Measurements from ENCODE around the gene ZNF197. TPM values are rescaled to one million over a fixed set of nuclear protein-coding genes. Genes with fewer than 3 reads are reported as not detected.
"Not testable (repeated sequence)": the region's sequence is repeated elsewhere in the genome, so short reads cannot be mapped to it uniquely, and the experiment has no call there.

Gene ZNF197
- total RNA-seq: 10.3 TPM
- long read RNA-seq, partial matches to known transcripts: 1 of 13 reads
- long read RNA-seq, other reads (novel, unspliced or antisense): 7 of 13 reads

- ATAC-seq (ENCODE audit: poor library complexity) (peak; percentile 99), DNase-seq (peak; percentile 91)
- intact Hi-C loops (cut with DNase I): no loop called here
Observed at GRCh38 chr3:44624749-44625480, at the start of gene ZNF197. Gene ZNF197, plus strand, starts transcription at chr3:44625036. Its CDS starts 4,119 bp downstream, at chr3:44629155.

- ATAC-seq (ENCODE audit: poor library complexity) (peak; percentile 43), DNase-seq (no peak)
- intact Hi-C loops (cut with DNase I): no loop called here
Observed at GRCh38 chr3:44576613-44577012, 48.2 kb upstream of the ZNF197 start.

- ATAC-seq (ENCODE audit: poor library complexity); intact Hi-C loops (cut with DNase I); DNase-seq: not testable (repeated sequence)
Observed at GRCh38 chr3:44577354-44577952, 47.4 kb upstream of the ZNF197 start.

- ATAC-seq (ENCODE audit: poor library complexity); DNase-seq; intact Hi-C loops (cut with DNase I): not testable (repeated sequence)
Observed at GRCh38 chr3:44578316-44578715, 46.5 kb upstream of the ZNF197 start.

- intact Hi-C loops (cut with DNase I); DNase-seq: not testable (repeated sequence)
Observed at GRCh38 chr3:44578924-44579515, 45.8 kb upstream of the ZNF197 start.

GRCh38 chr3:44579749-44580148 is 45.1 kb upstream of the ZNF197 start:
- ATAC-seq (ENCODE audit: poor library complexity); DNase-seq; intact Hi-C loops (cut with DNase I): not testable (repeated sequence)

More at GRCh38 chr3:44578924-44579515, 45.8 kb upstream of the ZNF197 start:
- ATAC-seq (ENCODE audit: poor library complexity): not testable (repeated sequence)

- ATAC-seq (ENCODE audit: poor library complexity); intact Hi-C loops (cut with DNase I); DNase-seq: not testable (repeated sequence)
Observed at GRCh38 chr3:44580971-44581370, 43.9 kb upstream of the ZNF197 start.

GRCh38 chr3:44584646-44585501 is 40.0 kb upstream of the ZNF197 start, which contains the start of gene ZNF660:
Gene ZNF660, plus strand, starts transcription at chr3:44584964. Its CDS starts 9,230 bp downstream, at chr3:44594194.
- ATAC-seq (ENCODE audit: poor library complexity): peak; percentile 96
- peak; percentile 71 for DNase-seq
- intact Hi-C loops (cut with DNase I): no loop called here

- intact Hi-C loops (cut with DNase I): no loop called here
- DNase-seq: no peak
- no peak for ATAC-seq (ENCODE audit: poor library complexity)
Observed at GRCh38 chr3:44596621-44597020, 28.2 kb upstream of the ZNF197 start.

GRCh38 chr3:44601749-44602148 is 23.1 kb upstream of the ZNF197 start:
- intact Hi-C loops (cut with DNase I): no loop called here
- DNase-seq (no peak), ATAC-seq (ENCODE audit: poor library complexity) (no peak)

GRCh38 chr3:44612678-44613077 is 12.2 kb upstream of the ZNF197 start:
- intact Hi-C loops (cut with DNase I): no loop called here
- ATAC-seq (ENCODE audit: poor library complexity) (no peak), DNase-seq (no peak)

- DNase-seq (no peak), ATAC-seq (ENCODE audit: poor library complexity) (no peak)
- intact Hi-C loops (cut with DNase I): no loop called here
Observed at GRCh38 chr3:44628716-44629115, 3.9 kb downstream of the ZNF197 start.

- intact Hi-C loops (cut with DNase I): no loop called here
- no peak for ATAC-seq (ENCODE audit: poor library complexity)
Observed at GRCh38 chr3:44632193-44632592, 7.4 kb downstream of the ZNF197 start.

GRCh38 chr3:44642337-44642736 is 17.5 kb downstream of the ZNF197 start:
- DNase-seq (no peak), ATAC-seq (ENCODE audit: poor library complexity) (no peak)
- intact Hi-C loops (cut with DNase I): loop anchor here (10.0 kb wide), 1 partner anchor 82 kb away; the partner anchor contains the start of gene ZNF501

More at GRCh38 chr3:44632193-44632592, 7.4 kb downstream of the ZNF197 start:
- DNase-seq: no peak

GRCh38 chr3:44643024-44643423 is 18.2 kb downstream of the ZNF197 start:
- ATAC-seq (ENCODE audit: poor library complexity): no peak
- intact Hi-C loops (cut with DNase I): loop anchor here (10.0 kb wide), 1 partner anchor 82 kb away; the partner anchor contains the start of gene ZNF501

GRCh38 chr3:44647771-44648170 is 22.9 kb downstream of the ZNF197 start:
- DNase-seq (no peak), ATAC-seq (ENCODE audit: poor library complexity) (no peak)
- intact Hi-C loops (cut with DNase I): loop anchor here (10.0 kb wide), 1 partner anchor 77 kb away; the partner anchor contains the start of gene ZNF501

More at GRCh38 chr3:44643024-44643423, 18.2 kb downstream of the ZNF197 start:
- no peak for DNase-seq

GRCh38 chr3:44648564-44649229 is 23.9 kb downstream of the ZNF197 start, which contains the start of gene ZNF35:
Gene ZNF35, plus strand, starts transcription at chr3:44648732. Its CDS starts 2,336 bp downstream, at chr3:44651068.
- DNase-seq: peak; percentile 86
- peak; percentile 95 for ATAC-seq (ENCODE audit: poor library complexity)
- intact Hi-C loops (cut with DNase I): loop anchor here (10.0 kb wide), 1 partner anchor 76 kb away; the partner anchor contains the start of gene ZNF501

All from Right ventricle myocardium superior (tissue), 1 donor.